SJSA1 (cell line): ENCODE data around the gene PRRC2C. TPM values are rescaled to one million over a fixed set of nuclear protein-coding genes. Genes with fewer than 3 reads are reported as not detected.

Experiments used
- DNase-seq, 2 experiments: peaks; one replicate each; pipeline ENCODE4 v3.0.0-alpha.2; 2015 to 2020; ENCODE audit warnings: low spot score in 2 of 2, low read depth in 1 of 2
- H3K27ac ChIP-seq: fragments of 250-450 bp; sonication (Bioruptor Pico); 2 replicates; pipeline ENCODE4 v1.5.1; 2020; ENCODE audit warnings: mild to moderate bottlenecking, moderate library complexity
- H3K27me3 ChIP-seq: fragments of 250-450 bp; sonication (Bioruptor Pico); replicated peaks from 2 replicates; pipeline ENCODE4 v1.5.1; 2020; ENCODE audit warnings: mild to moderate bottlenecking, moderate library complexity
- H3K36me3 ChIP-seq: fragments of 250-450 bp; sonication (Bioruptor Pico); 2 replicates; pipeline ENCODE4 v1.5.1; 2020; ENCODE audit warnings: mild to moderate bottlenecking
- H3K4me1 ChIP-seq: fragments of 250-450 bp; sonication (Bioruptor Pico); replicated peaks from 2 replicates; pipeline ENCODE4 v1.6.1; 2021; ENCODE audit warnings: mild to moderate bottlenecking
- H3K4me3 ChIP-seq: fragments of 250-450 bp; sonication (Bioruptor Pico); 2 replicates; pipeline ENCODE4 v1.5.1; 2020; ENCODE audit warnings: mild to moderate bottlenecking
- H3K9me3 ChIP-seq: fragments of 250-450 bp; sonication (Bioruptor Pico); replicated peaks from 2 replicates; pipeline ENCODE4 v1.5.1; 2020; ENCODE audit warnings: mild to moderate bottlenecking
- total RNA-seq: library from RNA; depleted of rRNA; stranded (reverse); fragments of >200 nt; shearing (Covaris generic); gene quantifications from 2 replicates; pipeline ENCODE4 v1.2.3, GENCODE V29; 2014; rRNA removed

PRRC2C gene
- total RNA-seq, 1 experiment from 2014 or later, result 67.3 TPM

DNA sequence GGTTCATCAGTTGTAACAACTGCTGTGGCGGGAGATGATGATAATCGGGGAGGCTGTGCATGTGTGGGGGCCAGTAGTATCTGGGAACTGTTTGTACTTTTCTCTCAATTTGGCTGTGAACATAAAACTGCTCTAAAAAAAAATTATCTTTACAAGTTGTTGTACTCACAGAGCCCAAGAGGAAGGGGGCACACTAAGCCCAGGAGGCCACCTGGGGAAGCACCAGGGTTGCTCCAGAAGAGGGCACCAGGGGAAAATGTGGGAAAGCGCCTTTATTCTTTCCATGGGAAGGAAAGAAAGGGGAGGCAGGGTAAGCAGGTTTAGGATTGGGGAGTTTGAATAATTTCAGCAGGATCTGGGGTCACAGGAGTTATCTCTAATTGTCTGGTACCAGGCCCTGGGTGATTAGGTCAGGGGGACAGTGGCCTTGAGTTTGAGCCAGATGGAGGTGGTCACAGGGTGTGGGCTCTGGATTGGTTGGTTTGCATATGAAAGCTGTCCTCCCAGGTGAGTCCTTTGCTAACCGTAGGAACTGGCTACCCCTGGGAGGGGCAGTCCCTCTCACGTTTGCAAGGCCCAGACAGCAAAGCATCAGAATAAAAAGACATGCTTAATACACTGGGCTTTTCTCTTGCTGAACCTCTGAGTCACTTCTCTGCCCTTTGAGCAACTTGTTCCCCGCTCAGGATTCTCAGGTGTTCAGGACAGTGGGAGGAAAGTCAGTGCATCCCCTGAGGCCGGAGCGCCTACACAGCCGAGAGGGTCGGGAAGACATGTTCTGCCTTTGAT lies 155.9 kb downstream of the PRRC2C start:
- H3K4me1 ChIP-seq, result peaks cover 16% of the 10 kb centered on the region
- H3K9me3 ChIP-seq, result no peaks in the 10 kb centered on the region
- no peak for DNase-seq
- no peaks in the 10 kb centered on the region for H3K27me3 ChIP-seq
- H3K27ac ChIP-seq, result no peak overlapping the region
- H3K4me3 ChIP-seq, result no peak overlapping the region
- no peaks in the 10 kb centered on the region for H3K36me3 ChIP-seq

DNA sequence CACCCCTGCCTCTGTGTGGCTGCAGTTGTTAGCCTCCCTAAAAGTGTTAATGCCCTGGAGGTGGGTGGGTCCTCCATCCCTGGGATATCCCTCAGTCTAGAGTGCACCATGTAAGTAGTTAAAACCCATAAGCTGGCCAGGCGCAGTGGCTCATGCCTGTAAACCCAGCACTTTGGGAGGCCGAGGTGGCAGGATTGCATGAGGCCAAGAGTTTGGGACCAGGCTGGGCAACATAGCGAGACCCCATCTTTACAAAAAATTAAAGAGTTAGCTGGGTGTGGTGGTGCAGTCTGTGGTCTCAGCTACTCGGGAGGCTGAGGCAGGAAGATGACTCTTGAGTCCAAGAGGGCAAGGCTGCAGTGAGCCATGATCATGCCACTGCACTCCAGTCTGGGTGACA lies 156.9 kb downstream of the PRRC2C start:
- H3K4me1 ChIP-seq, result peaks cover 16% of the 10 kb centered on the region
- no peaks in the 10 kb centered on the region for H3K27me3 ChIP-seq
- DNase-seq, result no peak
- no peak overlapping the region for H3K4me3 ChIP-seq
- no peaks in the 10 kb centered on the region for H3K9me3 ChIP-seq
- no peak overlapping the region for H3K27ac ChIP-seq
- no peaks in the 10 kb centered on the region for H3K36me3 ChIP-seq

Other genes starting within 250 kb of the PRRC2C start
- gene FMO1, start 237.0 kb upstream of the PRRC2C start, total RNA-seq, result not detected in 2 replicates
- 2.8 TPM in 1 of 2 replicates, not detected in the other for gene FMO4, start 171.3 kb upstream of the PRRC2C start, total RNA-seq
- not detected in 2 replicates for gene MYOCOS, start 136.7 kb downstream of the PRRC2C start, total RNA-seq
- 1.4 TPM in 1 of 2 replicates, not detected in the other for gene MYOC, start 167.2 kb downstream of the PRRC2C start, total RNA-seq